HepG2 (cell line): Measurements from ENCODE around the gene NPBWR2. TPM values are rescaled to one million over a fixed set of nuclear protein-coding genes. Genes with fewer than 3 reads are reported as not detected.
A peak's percentile ranks its signal among the peaks of the same experiment; 100 is the strongest.

Experiments used
- E2F1 ChIP-seq: sonication (generic); formaldehyde crosslinking; IDR thresholded peaks from 2 replicates; pipeline ENCODE4 v1.5.0; 2020; ENCODE audit warnings: missing genetic modification reagents
- FOSL1 ChIP-seq: sonication (generic); formaldehyde crosslinking; IDR thresholded peaks from 2 replicates; pipeline ENCODE4 v1.9.0; 2021; ENCODE audit warnings: missing genetic modification reagents, borderline replicate concordance
- FOXC1 ChIP-seq: sonication (generic); formaldehyde crosslinking; IDR thresholded peaks from 2 replicates; pipeline ENCODE4 v1.8.0; 2022; ENCODE audit warnings: mild to moderate bottlenecking, missing genetic modification reagents, borderline replicate concordance
- JUN ChIP-seq: sonication (generic); formaldehyde crosslinking; IDR thresholded peaks from 2 replicates; pipeline ENCODE4 v1.4.0; 2020; ENCODE audit warnings: mild to moderate bottlenecking, missing genetic modification reagents
- KAT8 ChIP-seq: IDR thresholded peaks from 2 replicates; pipeline ENCODE4 v1.6.1; 2016; ENCODE audit warnings: missing genetic modification reagents, missing compliant biosample characterization
- KDM5A ChIP-seq: fragments of 200-600 bp; sonication (generic); IDR thresholded peaks from 2 replicates; pipeline ENCODE4 v1.7.0; 2018; ENCODE audit warnings: antibody characterized with exemption, mild to moderate bottlenecking, low read length, borderline replicate concordance
- RBAK ChIP-seq: sonication (generic); formaldehyde crosslinking; IDR thresholded peaks from 2 replicates; pipeline ENCODE4 v1.5.1; 2020; ENCODE audit warnings: mild to moderate bottlenecking, missing genetic modification reagents
- SALL1 ChIP-seq: sonication (generic); formaldehyde crosslinking; IDR thresholded peaks from 2 replicates; pipeline ENCODE4 v1.8.0; 2022; ENCODE audit warnings: mild to moderate bottlenecking, missing genetic modification reagents
- SKI ChIP-seq: fragments of 450-650 bp; IDR thresholded peaks from one replicate; pipeline ENCODE4 v1.6.1; 2018; ENCODE audit warnings: mild to moderate bottlenecking; ENCODE audit not compliant: partially characterized antibody
- ZFYVE20 ChIP-seq: sonication (generic); formaldehyde crosslinking; IDR thresholded peaks from 2 replicates; pipeline ENCODE4 v1.8.0; 2023; ENCODE audit warnings: low read depth, mild to moderate bottlenecking, moderate library complexity, missing genetic modification reagents, borderline replicate concordance
- ZNF276 ChIP-seq: sonication (generic); formaldehyde crosslinking; IDR thresholded peaks from 2 replicates; pipeline ENCODE4 v1.4.0; 2020; ENCODE audit warnings: mild to moderate bottlenecking, low read depth, missing genetic modification reagents
- ZNF441 ChIP-seq: sonication (generic); formaldehyde crosslinking; IDR thresholded peaks from 2 replicates; pipeline ENCODE4 v1.7.0; 2021; ENCODE audit warnings: missing genetic modification reagents, borderline replicate concordance
- ZNF558 ChIP-seq: sonication (generic); formaldehyde crosslinking; IDR thresholded peaks from 2 replicates; pipeline ENCODE4 v1.9.0; 2022; ENCODE audit warnings: mild to moderate bottlenecking, missing genetic modification reagents, borderline replicate concordance
- ZNF749 ChIP-seq: sonication (generic); formaldehyde crosslinking; IDR thresholded peaks from 2 replicates; pipeline ENCODE4 v1.8.0; 2022; ENCODE audit warnings: mild to moderate bottlenecking, missing genetic modification reagents, moderate library complexity, borderline replicate concordance
- ZNF775 ChIP-seq: sonication (generic); formaldehyde crosslinking; IDR thresholded peaks from 2 replicates; pipeline ENCODE4 v1.4.0; 2020; ENCODE audit warnings: missing genetic modification reagents, mild to moderate bottlenecking, moderate library complexity, borderline replicate concordance
- polyA plus RNA-seq, 8 experiments: library from polyadenylated mRNA; depleted of rRNA in 3 of 8; stranded (reverse) in 7 of 8; unstranded in 1 of 8; fragments of >200 nt; fragmentation: Illumina TruSeq in 4 of 8; extraction: Trizol in 4 of 8; gene quantifications; 2 replicates each; pipeline versions ENCODE4 v1.2.1 to v1.2.3, GENCODE V29; 2011 to 2016; ENCODE audit warnings: low read depth in 4 of 8, missing spikeins in 1 of 8, mixed read lengths in 1 of 8; ENCODE audit not compliant: insufficient read depth in 1 of 8
- total RNA-seq, 5 experiments: library from RNA; depleted of rRNA; stranded (reverse); fragments of >200 nt; fragmentation: Illumina TruSeq; extraction: Trizol; gene quantifications; 2 replicates each; pipeline ENCODE4 v1.2.3, GENCODE V29; 2016; ENCODE audit warnings: low read depth in 1 of 5
- TF ChIP-seq, protein P1 (sequence below): IDR thresholded peaks from 2 replicates; pipeline ENCODE4 v1.4.0; 2020; ENCODE audit warnings: mild to moderate bottlenecking, missing genetic modification reagents
- TF ChIP-seq, protein P2 (sequence below): sonication (generic); formaldehyde crosslinking; IDR thresholded peaks from 2 replicates; pipeline ENCODE4 v1.5.1; 2020; ENCODE audit warnings: mild to moderate bottlenecking, moderate library complexity, missing genetic modification reagents
- TF ChIP-seq, protein P3 (sequence below): IDR thresholded peaks from 2 replicates; pipeline ENCODE4 v1.6.1; 2016; ENCODE audit warnings: control low read depth

NPBWR2 gene
- total and polyA plus RNA-seq, 2 of the 13 experiments (the other 11 are each of a cell fraction or from before 2014, with no cell fraction given): not detected

- TF ChIP-seq, protein P1, sequence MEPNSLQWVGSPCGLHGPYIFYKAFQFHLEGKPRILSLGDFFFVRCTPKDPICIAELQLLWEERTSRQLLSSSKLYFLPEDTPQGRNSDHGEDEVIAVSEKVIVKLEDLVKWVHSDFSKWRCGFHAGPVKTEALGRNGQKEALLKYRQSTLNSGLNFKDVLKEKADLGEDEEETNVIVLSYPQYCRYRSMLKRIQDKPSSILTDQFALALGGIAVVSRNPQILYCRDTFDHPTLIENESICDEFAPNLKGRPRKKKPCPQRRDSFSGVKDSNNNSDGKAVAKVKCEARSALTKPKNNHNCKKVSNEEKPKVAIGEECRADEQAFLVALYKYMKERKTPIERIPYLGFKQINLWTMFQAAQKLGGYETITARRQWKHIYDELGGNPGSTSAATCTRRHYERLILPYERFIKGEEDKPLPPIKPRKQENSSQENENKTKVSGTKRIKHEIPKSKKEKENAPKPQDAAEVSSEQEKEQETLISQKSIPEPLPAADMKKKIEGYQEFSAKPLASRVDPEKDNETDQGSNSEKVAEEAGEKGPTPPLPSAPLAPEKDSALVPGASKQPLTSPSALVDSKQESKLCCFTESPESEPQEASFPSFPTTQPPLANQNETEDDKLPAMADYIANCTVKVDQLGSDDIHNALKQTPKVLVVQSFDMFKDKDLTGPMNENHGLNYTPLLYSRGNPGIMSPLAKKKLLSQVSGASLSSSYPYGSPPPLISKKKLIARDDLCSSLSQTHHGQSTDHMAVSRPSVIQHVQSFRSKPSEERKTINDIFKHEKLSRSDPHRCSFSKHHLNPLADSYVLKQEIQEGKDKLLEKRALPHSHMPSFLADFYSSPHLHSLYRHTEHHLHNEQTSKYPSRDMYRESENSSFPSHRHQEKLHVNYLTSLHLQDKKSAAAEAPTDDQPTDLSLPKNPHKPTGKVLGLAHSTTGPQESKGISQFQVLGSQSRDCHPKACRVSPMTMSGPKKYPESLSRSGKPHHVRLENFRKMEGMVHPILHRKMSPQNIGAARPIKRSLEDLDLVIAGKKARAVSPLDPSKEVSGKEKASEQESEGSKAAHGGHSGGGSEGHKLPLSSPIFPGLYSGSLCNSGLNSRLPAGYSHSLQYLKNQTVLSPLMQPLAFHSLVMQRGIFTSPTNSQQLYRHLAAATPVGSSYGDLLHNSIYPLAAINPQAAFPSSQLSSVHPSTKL (CRISPR knock-in tag): no peak; the same call in 1 of the 2 replicates
- no peak for TF ChIP-seq FOSL1 (CRISPR knock-in tag)
- no peak for TF ChIP-seq KDM5A
- peak; percentile 63; the same call in 1 of the 2 replicates for TF ChIP-seq JUN (CRISPR knock-in tag)
- TF ChIP-seq SKI: peak; percentile 49
- 0 out of 2 replicates have a peak, but pooled peaks have one; percentile 32 for TF ChIP-seq ZNF558 (CRISPR knock-in tag)
- 0 out of 2 replicates have a peak, but pooled peaks have one; percentile 16 for TF ChIP-seq RBAK (CRISPR knock-in tag)
- TF ChIP-seq ZNF749 (CRISPR knock-in tag): no peak
- TF ChIP-seq SALL1: peak; percentile 62
- TF ChIP-seq, protein P2, sequence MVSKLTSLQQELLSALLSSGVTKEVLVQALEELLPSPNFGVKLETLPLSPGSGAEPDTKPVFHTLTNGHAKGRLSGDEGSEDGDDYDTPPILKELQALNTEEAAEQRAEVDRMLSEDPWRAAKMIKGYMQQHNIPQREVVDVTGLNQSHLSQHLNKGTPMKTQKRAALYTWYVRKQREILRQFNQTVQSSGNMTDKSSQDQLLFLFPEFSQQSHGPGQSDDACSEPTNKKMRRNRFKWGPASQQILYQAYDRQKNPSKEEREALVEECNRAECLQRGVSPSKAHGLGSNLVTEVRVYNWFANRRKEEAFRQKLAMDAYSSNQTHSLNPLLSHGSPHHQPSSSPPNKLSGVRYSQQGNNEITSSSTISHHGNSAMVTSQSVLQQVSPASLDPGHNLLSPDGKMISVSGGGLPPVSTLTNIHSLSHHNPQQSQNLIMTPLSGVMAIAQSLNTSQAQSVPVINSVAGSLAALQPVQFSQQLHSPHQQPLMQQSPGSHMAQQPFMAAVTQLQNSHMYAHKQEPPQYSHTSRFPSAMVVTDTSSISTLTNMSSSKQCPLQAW (CRISPR knock-in tag): peak; percentile 37; the same call in 1 of the 2 replicates
- TF ChIP-seq ZNF775 (CRISPR knock-in tag): peak; percentile 63; the same call in 1 of the 2 replicates
- TF ChIP-seq E2F1 (CRISPR knock-in tag): no peak
- no peak for TF ChIP-seq KAT8 (CRISPR knock-in tag)
- TF ChIP-seq, protein P3, sequence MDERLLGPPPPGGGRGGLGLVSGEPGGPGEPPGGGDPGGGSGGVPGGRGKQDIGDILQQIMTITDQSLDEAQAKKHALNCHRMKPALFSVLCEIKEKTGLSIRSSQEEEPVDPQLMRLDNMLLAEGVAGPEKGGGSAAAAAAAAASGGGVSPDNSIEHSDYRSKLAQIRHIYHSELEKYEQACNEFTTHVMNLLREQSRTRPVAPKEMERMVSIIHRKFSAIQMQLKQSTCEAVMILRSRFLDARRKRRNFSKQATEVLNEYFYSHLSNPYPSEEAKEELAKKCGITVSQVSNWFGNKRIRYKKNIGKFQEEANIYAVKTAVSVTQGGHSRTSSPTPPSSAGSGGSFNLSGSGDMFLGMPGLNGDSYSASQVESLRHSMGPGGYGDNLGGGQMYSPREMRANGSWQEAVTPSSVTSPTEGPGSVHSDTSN (CRISPR knock-in tag): no peak
- TF ChIP-seq ZFYVE20 (CRISPR knock-in tag): no peak
- TF ChIP-seq ZNF441 (CRISPR knock-in tag): no peak
- no peak for TF ChIP-seq FOXC1
- TF ChIP-seq ZNF276 (CRISPR knock-in tag): no peak
Measured at GRCh38 chr20:64065062-64065973, 42.0 kb downstream of the NPBWR2 start (continued).
